H1 (cell line): Measurements from ENCODE around the gene CIT.

ENCODE experiments used
- EZH2 ChIP-seq: fragments of 200-600 bp; sonication (generic); IDR thresholded peaks from 2 replicates; pipeline ENCODE4 v1.7.1; 2012; ENCODE audit warnings: low read depth, mild to moderate bottlenecking, moderate library complexity, low read length, inconsistent platforms; ENCODE audit not compliant: severe bottlenecking
- POLR2AphosphoS5 ChIP-seq: IDR thresholded peaks from 2 replicates; pipeline ENCODE4 v1.6.1; 2011; ENCODE audit warnings: low read depth, low read length
- RNF2 ChIP-seq: fragments of 200-900, 300-1000 bp; sonication (generic); IDR thresholded peaks from 2 replicates; pipeline ENCODE4 v1.7.1; 2016; ENCODE audit warnings: borderline replicate concordance, low read depth, mild to moderate bottlenecking, antibody characterized with exemption, low read length; ENCODE audit not compliant: poor library complexity, severe bottlenecking; ENCODE audit errors: missing control alignments
- TAF7 ChIP-seq: optimal IDR thresholded peaks from 2 replicates; pipeline ENCODE3; 2011; ENCODE audit warnings: low read depth, mild to moderate bottlenecking, inconsistent platforms, low read length, moderate library complexity, borderline replicate concordance
- TF ChIP-seq, protein P1 (sequence below), 3 experiments: IDR thresholded peaks; 1 replicate in 2 of 3; 2 replicates in 1 of 3; pipeline versions ENCODE4 v1.5.1 to v1.6.1; 2011; ENCODE audit warnings: low read length in 3 of 3, mild to moderate bottlenecking in 3 of 3, inconsistent platforms in 2 of 3, low read depth in 1 of 3, moderate library complexity in 1 of 3; ENCODE audit not compliant: insufficient read depth in 1 of 3; ENCODE audit errors: control extremely low read depth in 1 of 3

DNA sequence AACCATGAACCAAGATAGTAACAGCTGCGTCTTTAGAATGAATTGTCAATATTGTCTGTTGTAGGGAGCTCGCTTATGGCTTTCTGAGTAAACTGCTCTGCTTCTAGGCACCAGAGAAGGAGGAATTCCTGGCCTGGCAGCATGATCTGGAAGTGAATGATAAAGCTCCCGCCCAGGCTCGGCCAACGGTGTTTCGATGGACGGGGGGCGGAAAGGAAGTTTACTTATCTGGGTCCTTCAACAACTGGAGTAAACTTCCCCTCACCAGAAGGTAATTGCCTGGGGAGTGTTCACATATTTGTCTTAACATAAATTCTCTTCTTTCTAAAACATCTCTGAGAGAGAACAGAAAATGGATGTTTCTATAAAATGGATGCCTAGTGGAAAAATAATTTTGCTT lies 204.9 kb downstream of the CIT start:
- no peak for TF ChIP-seq POLR2AphosphoS5
- no peak for TF ChIP-seq TAF7
- no peak for TF ChIP-seq RNF2
- no peak for TF ChIP-seq EZH2
- TF ChIP-seq, protein P1, sequence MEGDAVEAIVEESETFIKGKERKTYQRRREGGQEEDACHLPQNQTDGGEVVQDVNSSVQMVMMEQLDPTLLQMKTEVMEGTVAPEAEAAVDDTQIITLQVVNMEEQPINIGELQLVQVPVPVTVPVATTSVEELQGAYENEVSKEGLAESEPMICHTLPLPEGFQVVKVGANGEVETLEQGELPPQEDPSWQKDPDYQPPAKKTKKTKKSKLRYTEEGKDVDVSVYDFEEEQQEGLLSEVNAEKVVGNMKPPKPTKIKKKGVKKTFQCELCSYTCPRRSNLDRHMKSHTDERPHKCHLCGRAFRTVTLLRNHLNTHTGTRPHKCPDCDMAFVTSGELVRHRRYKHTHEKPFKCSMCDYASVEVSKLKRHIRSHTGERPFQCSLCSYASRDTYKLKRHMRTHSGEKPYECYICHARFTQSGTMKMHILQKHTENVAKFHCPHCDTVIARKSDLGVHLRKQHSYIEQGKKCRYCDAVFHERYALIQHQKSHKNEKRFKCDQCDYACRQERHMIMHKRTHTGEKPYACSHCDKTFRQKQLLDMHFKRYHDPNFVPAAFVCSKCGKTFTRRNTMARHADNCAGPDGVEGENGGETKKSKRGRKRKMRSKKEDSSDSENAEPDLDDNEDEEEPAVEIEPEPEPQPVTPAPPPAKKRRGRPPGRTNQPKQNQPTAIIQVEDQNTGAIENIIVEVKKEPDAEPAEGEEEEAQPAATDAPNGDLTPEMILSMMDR (IDR thresholded peaks at IDR 0.05; ENCODE audit: control extremely low read depth in 1 of 3, insufficient read depth in 1 of 3, low read depth in 1 of 3, low read length in 3 of 3), result no peak
